PC-3 (cell line): ENCODE results near the gene ZFP2.

ENCODE experiments used
- CTCF ChIP-seq: fragments of 300-600 bp; sonication (generic); conservative IDR thresholded peaks from 2 replicates; pipeline ENCODE4 v1.5.1; 2017; ENCODE audit warnings: antibody characterized with exemption, low read depth, mild to moderate bottlenecking, low read length
- EZH2 ChIP-seq: fragments of 300-600 bp; sonication (generic); IDR thresholded peaks from one replicate; pipeline ENCODE4 v1.6.1; 2017; ENCODE audit warnings: antibody characterized with exemption, mild to moderate bottlenecking, low read length; ENCODE audit not compliant: unreplicated experiment
- EZH2phosphoT487 ChIP-seq: fragments of 300-600 bp; sonication (generic); IDR thresholded peaks from 2 replicates; pipeline ENCODE4 v1.6.1; 2018; ENCODE audit warnings: mild to moderate bottlenecking, antibody characterized with exemption, low read length, borderline replicate concordance

DNA sequence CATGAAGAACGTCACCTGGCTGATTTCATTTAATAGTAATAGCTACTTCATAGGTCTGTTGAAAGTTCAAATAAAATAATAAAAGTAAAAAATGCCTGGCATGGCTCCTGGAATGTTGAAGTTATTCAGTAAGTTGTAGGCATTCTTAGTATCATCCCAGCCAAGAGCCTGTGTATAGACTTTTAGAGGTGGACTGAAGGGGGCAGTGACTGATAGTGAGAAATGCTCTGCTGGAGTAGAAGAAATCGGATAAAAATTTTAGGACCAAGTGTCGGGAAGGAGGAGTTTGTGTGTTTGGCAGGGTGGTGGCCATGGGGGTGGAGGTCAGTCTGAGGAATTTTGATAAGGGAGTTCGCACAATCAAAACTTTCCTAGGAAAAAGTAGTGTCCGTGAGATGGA, 3.6 kb downstream of the ZFP2 start:
- TF ChIP-seq CTCF (no peak), EZH2phosphoT487 (no peak), EZH2 (no peak)
